Kidney (tissue), 14 donors: ENCODE measurements around the gene JARID2. TPM values are rescaled to one million over a fixed set of nuclear protein-coding genes. Genes with fewer than 3 reads are reported as not detected.
"Not testable (repeated sequence)": the region's sequence is repeated elsewhere in the genome, so short reads cannot be mapped to it uniquely, and the experiment has no call there.

Experiments used
- DNase-seq, 5 donors: peaks; one replicate each; pipeline ENCODE4 v3.0.0-alpha.2; 2013 to 2020
- FAIRE-seq: peaks from 2 replicates; lab custom pipeline; 2012; peaks lifted over from hg19 to GRCh38; lab: Jason Lieb, UNC
- H3K27ac ChIP-seq, 2 donors: one replicate each; pipeline ENCODE4 v1.7.0; 2013; ENCODE audit warnings: low read depth in 2 of 2, low read length in 2 of 2, inconsistent platforms in 1 of 2
- H3K27me3 ChIP-seq: one replicate; pipeline ENCODE4 v1.7.1; 2013; ENCODE audit warnings: low read length, inconsistent platforms; ENCODE audit not compliant: control insufficient read depth, insufficient read depth
- H3K36me3 ChIP-seq, 3 donors: one replicate each; pipeline versions ENCODE4 v1.7.0 to v1.7.1; 2013; ENCODE audit warnings: low read length in 3 of 3, control low read depth in 1 of 3, inconsistent platforms in 1 of 3; ENCODE audit not compliant: insufficient read depth in 3 of 3, control insufficient read depth in 2 of 3
- H3K4me1 ChIP-seq, 3 donors: one replicate each; pipeline versions ENCODE4 v1.7.0 to v1.7.1; 2013; ENCODE audit warnings: low read length in 3 of 3, inconsistent platforms in 1 of 3, low read depth in 1 of 3; ENCODE audit not compliant: control insufficient read depth in 2 of 3, insufficient read depth in 2 of 3
- H3K4me3 ChIP-seq, 3 donors: one replicate each; pipeline versions ENCODE4 v1.7.0 to v1.8.1; 2013; ENCODE audit warnings: low read length in 3 of 3, control low read depth in 1 of 3, inconsistent platforms in 1 of 3
- H3K9ac ChIP-seq, 3 donors: one replicate each; pipeline versions ENCODE4 v1.7.0 to v1.7.1; 2013; ENCODE audit warnings: low read length in 3 of 3, control low read depth in 1 of 3, inconsistent platforms in 1 of 3
- H3K9me3 ChIP-seq, 3 donors: one replicate each; pipeline versions ENCODE4 v1.7.0 to v1.7.1; 2013; ENCODE audit warnings: low read length in 3 of 3, control low read depth in 1 of 3, inconsistent platforms in 1 of 3; ENCODE audit not compliant: control insufficient read depth in 2 of 3, insufficient read depth in 1 of 3
- CTCF ChIP-seq: IDR thresholded peaks from 3 replicates; pipeline ENCODE4 v1.5.1; 2012; ENCODE audit warnings: mild to moderate bottlenecking, moderate library complexity, borderline replicate concordance; ENCODE audit not compliant: insufficient read depth; ENCODE audit errors: extremely low read depth
- intact Hi-C: fragments of 100-400 bp; cut with DNase I; formaldehyde crosslinking; loops from one replicate; pipeline ENCODE4 v1.11.1; 2022
- polyA plus RNA-seq: library from polyadenylated mRNA; stranded (reverse); fragments of 350-450 nt; fragmentation: Illumina TruSeq; extraction: RNeasy Lipid Tissue Mini Kit (QIAGEN cat#74804); gene quantifications from one replicate; pipeline ENCODE4 v1.2.3, GENCODE V29; 2014; ENCODE audit warnings: low read depth, low replicate concordance; ENCODE audit not compliant: insufficient read depth
- total RNA-seq: library from RNA; stranded (reverse); fragmentation: NEBNext Ultra II Directional; extraction: Animal tissue kit (Norgen Biotek cat#: 25700); gene quantifications from one replicate; pipeline ENCODE4 v1.2.1, GENCODE V29; 2021
- donor health status: control.
- donor health status: control.
- donor health status: control.
- donor health status: control.
- donor health status: control.
- donor health status: DM: yes; HTN: yes; CAD: no.
- donor health status: Normal renal cell carcinoma (clear cell type).

The JARID2 gene
- total and polyA plus RNA-seq, 2 donors from 2014 or later, result 1.8 to 12.3 TPM

GRCh38 chr6:15414235-15414612, 168.4 kb downstream of the JARID2 start:
- no peak overlapping the region for H3K4me3 ChIP-seq
- H3K9ac ChIP-seq, result no peak overlapping the region
- DNase-seq (no peak), FAIRE-seq (no peak)
- no peak for TF ChIP-seq CTCF
- H3K9me3 ChIP-seq, result no peaks in the 10 kb centered on the region
- intact Hi-C loops, result no loop called here
- H3K4me1 ChIP-seq, result peaks cover 0 to 5% (median 3%) of the 10 kb centered on the region in 3 donors
- no peaks in the 10 kb centered on the region for H3K27me3 ChIP-seq
- H3K27ac ChIP-seq, result no peak overlapping the region
- H3K36me3 ChIP-seq, result no peaks in the 10 kb centered on the region

- H3K9me3 ChIP-seq, H3K27me3 ChIP-seq, H3K9ac ChIP-seq, H3K4me3 ChIP-seq, H3K4me1 ChIP-seq, H3K27ac ChIP-seq, FAIRE-seq, DNase-seq, H3K36me3 ChIP-seq, intact Hi-C loops: not testable (repeated sequence)
These were observed 169.8 kb downstream of the JARID2 start for GRCh38 chr6:15415622-15416021.

GRCh38 chr6:15416932-15417509, 171.2 kb downstream of the JARID2 start:
- intact Hi-C loops, result no loop called here
- no peak overlapping the region for H3K27ac ChIP-seq
- no peaks in the 10 kb centered on the region for H3K27me3 ChIP-seq
- DNase-seq (no peak), FAIRE-seq (no peak)
- H3K4me3 ChIP-seq, result no peak overlapping the region
- H3K4me1 ChIP-seq, result peaks cover 3 to 10% (median 8%) of the 10 kb centered on the region in 3 donors
- H3K9ac ChIP-seq, result no peak overlapping the region
- no peak for TF ChIP-seq CTCF
- H3K9me3 ChIP-seq, result no peaks in the 10 kb centered on the region
- H3K36me3 ChIP-seq, result no peaks in the 10 kb centered on the region

- H3K4me3 ChIP-seq, result no peak overlapping the region
- no peaks in the 10 kb centered on the region for H3K9me3 ChIP-seq
- intact Hi-C loops, result no loop called here
- no peak for DNase-seq
- TF ChIP-seq CTCF, result no peak
- H3K27me3 ChIP-seq, result no peaks in the 10 kb centered on the region
- H3K9ac ChIP-seq, result no peak overlapping the region
- peaks cover 7 to 14% (median 12%) of the 10 kb centered on the region in 3 donors for H3K4me1 ChIP-seq
- no peak overlapping the region for H3K27ac ChIP-seq
- no peaks in the 10 kb centered on the region for H3K36me3 ChIP-seq
- no peak for FAIRE-seq
These were observed 171.9 kb downstream of the JARID2 start for GRCh38 chr6:15417811-15418210.
